GM12892 (cell line): ENCODE results near the gene C22orf31.

Source experiments
- POLR2A ChIP-seq: IDR thresholded peaks from 2 replicates; pipeline ENCODE4 v1.6.1; 2011; ENCODE audit warnings: low read depth, low read length, control low read depth
- POLR2AphosphoS5 ChIP-seq: IDR thresholded peaks from 2 replicates; pipeline ENCODE4 v1.6.1; 2011; ENCODE audit warnings: low read depth, low read length, control low read depth
- TAF1 ChIP-seq: IDR thresholded peaks from 2 replicates; pipeline ENCODE4 v1.6.1; 2011; ENCODE audit warnings: low read depth, mild to moderate bottlenecking, control low read depth, low read length, borderline replicate concordance

DNA sequence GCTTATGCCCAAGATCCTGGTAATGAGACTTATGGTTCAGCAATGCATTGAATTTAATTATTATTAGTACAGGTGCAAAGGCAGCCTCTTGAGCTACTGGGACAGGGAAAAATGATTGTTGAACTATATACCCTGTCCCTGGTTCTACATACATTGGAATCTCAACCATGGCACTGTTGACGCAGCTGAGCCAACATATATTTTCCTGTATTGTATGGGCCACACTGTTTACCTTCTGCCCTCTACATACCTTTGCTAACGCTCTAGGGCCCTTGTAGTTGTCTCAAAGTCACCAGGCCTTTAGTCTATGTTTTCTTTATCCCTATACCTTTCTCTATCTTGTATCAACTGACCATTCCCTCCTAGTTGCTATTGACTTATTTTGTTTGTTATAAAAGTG lies 33.8 kb upstream of the C22orf31 start:
- no peak for TF ChIP-seq POLR2A
- no peak for TF ChIP-seq TAF1
- no peak for TF ChIP-seq POLR2AphosphoS5
